T-cell (primary cell): ENCODE results near the gene BIN2. TPM values are rescaled to one million over a fixed set of nuclear protein-coding genes. Genes with fewer than 3 reads are reported as not detected.

Experiments
- ATAC-seq, 4 experiments: fragments of 200-7000 bp in 3 of 4; fragments of 150-1000 bp in 1 of 4; cut with Tn5 transposase; replicated peaks in 1 of 4; 1 replicate in 3 of 4; 2 replicates in 1 of 4; pipeline ENCODE4 v1.10.0; 2021; ENCODE audit warnings: moderate library complexity in 3 of 4, mild to moderate bottlenecking in 2 of 4, moderate number of reproducible peaks in 1 of 4
- CTCF ChIA-PET, 2 donors: fragments of 300-600 bp; sonication (Branson Sonifier 250); formaldehyde crosslinking; loops; one replicate each; lab custom pipeline; 2022; ENCODE audit warnings: antibody characterized with exemption in 2 of 2; lab: Charles Lee
- POLR2A ChIA-PET, 2 donors: fragments of 300-600 bp; sonication (Branson Sonifier 250); formaldehyde crosslinking; loops; one replicate each; lab custom pipeline; 2022; ENCODE audit warnings: antibody characterized with exemption in 2 of 2; lab: Charles Lee
- DNase-seq, 35 experiments: peaks; one replicate each; pipeline versions ENCODE4 v3.0.0 to v3.0.0-alpha.2; 2013 to 2023
- H3K27ac ChIP-seq: one replicate; pipeline ENCODE4 v1.5.1; 2013; ENCODE audit warnings: low read length
- H3K27me3 ChIP-seq, 2 experiments: replicated peaks in 1 of 2; 1 replicate in 1 of 2; 2 replicates in 1 of 2; pipeline versions ENCODE4 v1.6.1 to v1.7.0; 2013; ENCODE audit warnings: low read length in 1 of 2, mixed read lengths in 1 of 2; ENCODE audit not compliant: control insufficient read depth in 2 of 2, insufficient read depth in 2 of 2; ENCODE audit errors: extremely low read depth in 1 of 2
- H3K36me3 ChIP-seq, 2 donors: 1 replicate in 1 of 2; 2 replicates in 1 of 2; pipeline versions ENCODE4 v1.6.1 to v1.7.0; 2013; ENCODE audit warnings: low read length in 1 of 2; ENCODE audit not compliant: control insufficient read depth in 2 of 2, insufficient read depth in 1 of 2; ENCODE audit errors: extremely low read depth in 1 of 2
- H3K4me1 ChIP-seq, 2 experiments: 1 replicate in 1 of 2; 2 replicates in 1 of 2; pipeline versions ENCODE4 v1.6.1 to v1.7.0; 2013; ENCODE audit warnings: low read length in 2 of 2, mixed read lengths in 1 of 2; ENCODE audit not compliant: insufficient read depth in 2 of 2, control insufficient read depth in 1 of 2; ENCODE audit errors: extremely low read depth in 1 of 2
- H3K4me3 ChIP-seq, 2 donors: 1 replicate in 1 of 2; 2 replicates in 1 of 2; pipeline versions ENCODE4 v1.5.1 to v1.7.0; 2013; ENCODE audit warnings: mild to moderate bottlenecking in 2 of 2, low read length in 1 of 2, moderate library complexity in 1 of 2; ENCODE audit not compliant: control insufficient read depth in 1 of 2; ENCODE audit errors: extremely low read depth in 1 of 2
- H3K9me3 ChIP-seq: 2 replicates; pipeline ENCODE4 v1.7.0; 2013
- H3K27ac Mint-ChIP-seq, 2 donors: one replicate each; pipeline ENCODE4 v1.8.0; 2020 to 2021; ENCODE audit warnings: mild to moderate bottlenecking in 2 of 2, mixed read lengths in 2 of 2
- H3K27me3 Mint-ChIP-seq, 2 donors: one replicate each; pipeline ENCODE4 v1.8.0; 2021 to 2022; ENCODE audit warnings: mixed read lengths in 2 of 2
- H3K36me3 Mint-ChIP-seq: one replicate; pipeline ENCODE4 v1.8.0; 2021; ENCODE audit warnings: mixed read lengths
- H3K4me1 Mint-ChIP-seq, 3 donors: one replicate each; pipeline ENCODE4 v1.8.0; 2020 to 2022; ENCODE audit warnings: mixed read lengths in 3 of 3, mild to moderate bottlenecking in 1 of 3
- H3K4me3 Mint-ChIP-seq, 3 donors: one replicate each; pipeline ENCODE4 v1.8.0; 2020 to 2022; ENCODE audit warnings: mild to moderate bottlenecking in 3 of 3, mixed read lengths in 3 of 3, moderate library complexity in 3 of 3
- H3K9me3 Mint-ChIP-seq, 3 donors: one replicate each; pipeline ENCODE4 v1.8.0; 2020 to 2022; ENCODE audit warnings: mixed read lengths in 3 of 3
- WGBS: methylation state at CpG from one replicate; pipeline ENCODE4 v1.1.5; 2013; ENCODE audit warnings: missing lambda C conversion rate; ENCODE audit not compliant: insufficient coverage; 5-methylcytosine and 5-hydroxymethylcytosine counted together
- total RNA-seq, 35 experiments: library from RNA in 6 of 35; stranded (reverse) in 6 of 35; fragments of 120-200 nt in 1 of 35; gene quantifications; one replicate each; pipeline versions ENCODE4 v1.2.1 to v1.2.4 and lab custom pipeline; 2013 to 2026

BIN2 gene
- total RNA-seq, 5 donors from 2014 or later (not counting 1 experiment from before 2014, with no cell fraction given) = 196 to 240 (median 202) TPM

DNA sequence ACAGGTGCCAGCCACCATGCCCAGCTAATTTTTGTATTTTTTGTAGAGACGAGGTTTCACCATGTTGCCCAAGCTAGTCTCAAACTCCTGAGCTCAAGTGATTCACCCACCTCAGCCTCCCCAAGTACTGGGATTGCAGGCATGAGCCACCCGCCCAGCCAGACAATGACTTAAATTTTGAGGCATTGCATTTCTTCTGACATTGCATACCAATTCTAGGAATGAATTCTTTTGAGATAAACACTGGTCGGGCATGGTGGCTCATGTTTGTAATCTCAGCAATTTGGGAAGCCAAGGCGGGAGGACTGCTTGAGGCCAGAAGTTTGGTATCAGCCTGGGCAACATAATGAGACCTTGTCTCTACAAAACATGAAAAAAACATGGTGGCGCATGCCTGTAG is 25.1 kb upstream of the BIN2 start:
- 92% methylated on average over 5 of the region's 5 CpGs for WGBS
- Mint-ChIP-seq H3K27ac (no peak overlapping the region), H3K4me3 (no peak overlapping the region), H3K9me3 (no peaks in the 10 kb centered on the region), H3K36me3 (no peaks in the 10 kb centered on the region), H3K27me3 (no peaks in the 10 kb centered on the region), H3K4me1 (peaks cover 2 to 15% (median 3%) of the 10 kb centered on the region in 3 donors)
- DNase-seq (no peak), ATAC-seq (no peak)
- no peak overlapping the region for H3K27ac ChIP-seq
- ChIA-PET POLR2A (interaction anchor here in 1 of 2 donors (1.0 kb wide), 1 partner anchor 19 kb away, joined by 3 read pairs; no protein-coding TSS in a partner anchor), CTCF (interaction anchor here in 1 of 2 donors (0.5 to 0.9 kb wide), 2 partner anchors 8 to 9 kb away, joined by 3 to 4 read pairs; no protein-coding TSS in a partner anchor)
- H3K27me3 ChIP-seq = no peaks in the 10 kb centered on the region
- peaks cover 0 to 4% of the 10 kb centered on the region in 2 experiments for H3K4me1 ChIP-seq
- H3K9me3 ChIP-seq = no peaks in the 10 kb centered on the region
- no peak overlapping the region for H3K4me3 ChIP-seq
- H3K36me3 ChIP-seq = no peaks in the 10 kb centered on the region

DNA sequence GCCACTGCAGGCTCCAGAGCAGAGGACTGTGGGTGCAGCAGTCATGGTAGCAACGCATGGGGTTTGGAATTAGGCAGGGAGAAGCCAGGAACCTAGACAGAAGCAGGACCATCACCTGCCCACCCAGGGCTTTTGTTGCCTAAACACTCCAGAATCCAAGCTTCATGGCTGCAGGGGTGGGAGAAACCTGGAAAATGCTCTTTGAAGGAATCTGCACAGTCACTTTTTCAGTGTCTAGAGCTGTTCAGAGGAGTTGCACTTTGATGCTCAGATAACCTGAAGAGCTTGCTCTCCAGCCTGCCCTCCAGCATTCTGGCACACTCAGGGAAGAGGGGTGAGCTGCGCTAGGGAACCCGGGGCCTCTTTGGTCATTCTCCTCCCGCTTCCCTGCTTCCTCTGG is 24.1 kb upstream of the BIN2 start:
- DNase-seq (no peak), ATAC-seq (no peak)
- H3K4me1 Mint-ChIP-seq = peaks cover 2 to 15% (median 3%) of the 10 kb centered on the region in 3 donors
- H3K27me3 ChIP-seq = no peaks in the 10 kb centered on the region
- WGBS = 91% methylated on average over 4 of the region's 4 CpGs
- no peaks in the 10 kb centered on the region for H3K36me3 Mint-ChIP-seq
- no peaks in the 10 kb centered on the region for H3K9me3 ChIP-seq
- H3K4me3 Mint-ChIP-seq = no peak overlapping the region
- no peak overlapping the region for H3K27ac Mint-ChIP-seq
- H3K9me3 Mint-ChIP-seq = no peaks in the 10 kb centered on the region
- no peak overlapping the region for H3K27ac ChIP-seq
- H3K36me3 ChIP-seq = no peaks in the 10 kb centered on the region
- H3K4me3 ChIP-seq = no peak overlapping the region
- POLR2A ChIA-PET = no interaction called here
- no peaks in the 10 kb centered on the region for H3K27me3 Mint-ChIP-seq
- CTCF ChIA-PET = interaction anchor here in 1 of 2 donors (0.7 kb wide), 1 partner anchor 21 kb away, joined by 3 read pairs; no protein-coding TSS in a partner anchor
- H3K4me1 ChIP-seq = peaks cover 0 to 4% of the 10 kb centered on the region in 2 experiments

DNA sequence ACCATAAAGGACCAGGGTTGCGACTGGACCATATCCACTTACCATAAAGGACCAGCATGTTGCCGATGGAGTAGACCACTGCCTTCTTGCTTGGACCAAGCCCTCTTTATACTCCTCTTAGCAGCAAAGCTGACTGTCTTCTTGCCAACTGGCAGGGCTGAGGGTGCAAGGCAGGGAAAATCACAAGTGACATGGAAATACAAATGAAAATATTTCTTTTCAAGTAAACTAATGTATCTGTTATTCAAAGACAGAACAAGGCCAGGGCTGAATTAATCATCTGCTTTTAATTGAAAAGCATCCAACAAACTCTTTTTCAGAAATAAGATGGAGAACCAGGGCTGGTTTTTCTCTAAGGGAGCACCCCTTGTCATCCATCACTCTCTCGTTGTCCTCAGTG is 22.6 kb upstream of the BIN2 start, which contains the start of gene CELA1:
Gene CELA1 (minus strand): TSS at position 99 of the 400 bp plus-strand sequence. CDS start 41 bp downstream, at position 58.
- Histone ChIP-seq H3K36me3 (no peaks in the 10 kb centered on the region), H3K4me3 (no peak within 1 kb of the TSS), H3K4me1 (no peaks in the 10 kb centered on the region), H3K9me3 (no peaks in the 10 kb centered on the region), H3K27me3 (no peaks in the 10 kb centered on the region), H3K27ac (no peak within 1 kb of the TSS)
- Mint-ChIP-seq H3K4me1 (peaks cover under 1 to 9% (median 2%) of the 10 kb centered on the region in 3 donors), H3K9me3 (no peaks in the 10 kb centered on the region), H3K27ac (no peak within 1 kb of the TSS), H3K4me3 (no peak within 1 kb of the TSS), H3K27me3 (no peaks in the 10 kb centered on the region), H3K36me3 (no peaks in the 10 kb centered on the region)
- ATAC-seq (no peak), DNase-seq (no peak)
- POLR2A ChIA-PET = no interaction called here
- CTCF ChIA-PET = no interaction called here
- WGBS = 100% methylated on average over 1 of the region's 3 CpGs

DNA sequence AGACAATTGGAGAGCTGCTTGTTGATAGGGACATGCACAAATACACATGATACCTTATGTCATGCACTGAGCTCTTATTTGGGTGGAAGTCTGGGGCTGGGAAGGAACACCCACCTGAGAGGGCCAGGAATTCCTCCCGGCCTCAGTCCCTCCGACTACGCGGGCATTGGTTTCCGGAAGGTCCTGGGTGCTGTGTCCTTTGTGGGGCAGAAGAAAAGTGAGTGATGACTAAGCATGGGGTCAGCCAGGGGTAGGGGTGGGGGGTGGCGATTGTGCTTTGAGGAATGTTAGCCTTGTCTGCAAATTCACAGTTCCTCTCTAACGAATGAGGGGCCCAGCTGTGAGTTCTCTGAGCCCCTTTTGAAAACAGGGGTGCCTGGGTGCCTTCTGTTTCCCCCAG is 21.7 kb upstream of the BIN2 start:
- no peak overlapping the region for H3K27ac Mint-ChIP-seq
- WGBS = 64% methylated on average over 4 of the region's 7 CpGs
- Histone ChIP-seq H3K27me3 (no peaks in the 10 kb centered on the region), H3K9me3 (no peaks in the 10 kb centered on the region), H3K4me1 (peaks cover 3 to 9% of the 10 kb centered on the region in 2 experiments), H3K27ac (no peak overlapping the region), H3K36me3 (no peaks in the 10 kb centered on the region), H3K4me3 (no peak overlapping the region)
- DNase-seq (no peak), ATAC-seq (no peak)
- H3K9me3 Mint-ChIP-seq = no peaks in the 10 kb centered on the region
- POLR2A ChIA-PET = interaction anchor here in 1 of 2 donors (0.5 kb wide), 1 partner anchor 184 kb away, joined by 5 read pairs; no protein-coding TSS in a partner anchor
- no peaks in the 10 kb centered on the region for H3K36me3 Mint-ChIP-seq
- no peak overlapping the region for H3K4me3 Mint-ChIP-seq
- H3K27me3 Mint-ChIP-seq = no peaks in the 10 kb centered on the region
- CTCF ChIA-PET = no interaction called here
- H3K4me1 Mint-ChIP-seq = peaks cover 7 to 15% (median 8%) of the 10 kb centered on the region in 3 donors

DNA sequence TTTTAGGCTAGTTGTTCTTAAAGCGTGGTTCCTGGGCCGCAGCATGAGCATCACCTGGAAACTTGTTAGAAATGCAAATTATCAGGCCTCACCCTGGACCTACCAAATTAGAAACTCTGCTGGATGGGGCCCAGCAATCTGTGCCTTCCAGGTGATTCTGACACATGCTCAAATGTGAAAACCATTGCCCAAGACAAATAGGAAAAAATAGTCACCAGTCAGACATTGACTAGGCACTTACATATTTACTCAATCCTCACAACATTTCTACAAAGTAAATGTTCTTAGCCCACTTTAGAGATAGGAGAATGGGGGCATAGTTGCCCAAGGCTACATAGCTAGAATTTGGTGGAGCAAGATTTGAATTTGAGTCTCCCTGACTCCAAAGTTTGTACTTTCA is 19.2 kb upstream of the BIN2 start:
- Histone ChIP-seq H3K27ac (no peak overlapping the region), H3K4me1 (peaks cover 3 to 15% of the 10 kb centered on the region in 2 experiments), H3K9me3 (no peaks in the 10 kb centered on the region), H3K27me3 (peaks cover 0 to 5% of the 10 kb centered on the region in 2 experiments), H3K36me3 (no peaks in the 10 kb centered on the region), H3K4me3 (no peak overlapping the region)
- Mint-ChIP-seq H3K4me3 (no peak overlapping the region), H3K36me3 (no peaks in the 10 kb centered on the region), H3K9me3 (no peaks in the 10 kb centered on the region), H3K4me1 (peaks cover 7 to 27% (median 8%) of the 10 kb centered on the region in 3 donors), H3K27ac (no peak overlapping the region), H3K27me3 (no peaks in the 10 kb centered on the region)
- POLR2A ChIA-PET = interaction anchor here in 1 of 2 donors (0.7 kb wide), 1 partner anchor 40 kb away, joined by 6 read pairs; no protein-coding TSS in a partner anchor
- DNase-seq = no peak
- WGBS = 100% methylated on average over 1 of the region's 2 CpGs
- no peak for ATAC-seq
- CTCF ChIA-PET = interaction anchor here (0.6 to 3.6 kb wide), 4 partner anchors 8 to 578 kb away, joined by 3 to 20 read pairs (median 5); no protein-coding TSS in a partner anchor

DNA sequence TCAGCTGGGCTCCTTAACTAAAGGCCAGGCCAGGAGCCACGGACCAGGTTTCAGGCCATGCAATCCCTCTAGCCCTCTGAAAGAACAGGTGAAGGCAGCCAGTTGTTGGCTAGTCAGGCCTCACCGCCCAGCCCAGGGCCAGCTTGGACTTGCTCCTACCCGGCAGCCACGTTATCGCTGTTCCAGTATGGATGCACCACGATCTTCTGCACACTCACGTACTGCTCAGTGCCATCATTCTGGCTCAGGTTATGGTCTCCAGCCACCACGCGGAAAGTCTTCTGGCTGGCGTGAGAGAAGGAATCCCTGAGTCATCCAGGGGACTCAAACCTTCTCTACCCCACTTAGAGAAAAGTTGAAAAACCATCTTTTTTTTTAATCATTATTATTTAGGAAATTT is 18.4 kb upstream of the BIN2 start:
- Histone ChIP-seq H3K36me3 (no peaks in the 10 kb centered on the region), H3K4me1 (peaks cover 3 to 15% of the 10 kb centered on the region in 2 experiments), H3K27ac (no peak overlapping the region), H3K4me3 (no peak overlapping the region), H3K9me3 (no peaks in the 10 kb centered on the region), H3K27me3 (peaks cover 0 to 5% of the 10 kb centered on the region in 2 experiments)
- WGBS = 75% methylated on average over 7 of the region's 10 CpGs
- no peak overlapping the region for H3K27ac Mint-ChIP-seq
- ChIA-PET CTCF (interaction anchor here (0.6 to 3.6 kb wide), 8 partner anchors 9 to 815 kb away, joined by 3 to 20 read pairs (median 4); no protein-coding TSS in a partner anchor), POLR2A (interaction anchor here (0.5 to 0.7 kb wide), 2 partner anchors 16 to 39 kb away, joined by 3 to 6 read pairs; no protein-coding TSS in a partner anchor)
- ATAC-seq (no peak), DNase-seq (no peak)
- H3K36me3 Mint-ChIP-seq = no peaks in the 10 kb centered on the region
- peaks cover 7 to 27% (median 8%) of the 10 kb centered on the region in 3 donors for H3K4me1 Mint-ChIP-seq
- H3K4me3 Mint-ChIP-seq = no peak overlapping the region
- no peaks in the 10 kb centered on the region for H3K9me3 Mint-ChIP-seq
- H3K27me3 Mint-ChIP-seq = no peaks in the 10 kb centered on the region
